ENCODE measurements around the gene TBCB.

DNA sequence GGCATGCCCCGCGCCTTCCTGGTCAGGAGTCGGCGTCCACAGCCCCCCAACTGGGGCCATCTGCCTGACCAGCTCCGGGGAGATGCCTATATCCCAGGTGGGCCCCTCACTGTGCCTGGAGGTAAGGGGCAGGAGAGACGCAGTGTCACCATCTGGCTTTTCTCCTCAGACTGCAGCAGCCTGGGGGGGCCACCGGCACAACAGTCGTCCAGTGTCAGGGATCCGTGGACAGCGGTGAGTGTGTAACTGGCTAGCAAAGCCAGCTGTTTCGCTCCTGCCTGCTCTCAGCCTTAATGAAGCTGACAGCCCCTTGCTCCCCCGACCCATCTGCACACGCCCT, 4.1 kb upstream of the TBCB start:
- TF ChIP-seq GATA2 (IDR thresholded peaks at IDR 0.05; ENCODE audit: low read depth, low read length) (no peak), GATA3 (IDR thresholded peaks at IDR 0.05; ENCODE audit: low read depth, low read length) (no peak)

All from SH-SY5Y (cell line).